Body of pancreas (tissue), 4 donors: ENCODE data around the gene LCA5. TPM values are rescaled to one million over a fixed set of nuclear protein-coding genes. Genes with fewer than 3 reads are reported as not detected.
"Not testable (repeated sequence)": the region's sequence is repeated elsewhere in the genome, so short reads cannot be mapped to it uniquely, and the experiment has no call there.

ENCODE experiments used
- ATAC-seq: fragments of 150-250 bp; one replicate; pipeline ENCODE4 v1.9.1; 2016
- DNase-seq, 4 donors: peaks; one replicate each; pipeline ENCODE4 v3.0.0-alpha.2; 2019
- H3K27ac ChIP-seq, 4 donors: fragments of 200-600 bp; sonication (generic); 1 replicate in 3 of 4; 2 replicates in 1 of 4; pipeline versions ENCODE4 v1.5.1 to v1.6.1; 2016 to 2019; ENCODE audit warnings: mild to moderate bottlenecking in 1 of 4, mixed read lengths in 1 of 4, moderate library complexity in 1 of 4
- H3K27me3 ChIP-seq, 2 donors: fragments of 200-600 bp; sonication (generic); one replicate each; pipeline ENCODE4 v1.6.0; 2016; ENCODE audit warnings: mild to moderate bottlenecking in 1 of 2
- H3K36me3 ChIP-seq, 2 donors: fragments of 200-600 bp; sonication (generic); replicated peaks in 1 of 2; 2 replicates each; pipeline ENCODE4 v1.5.1; 2016; ENCODE audit warnings: low read depth in 2 of 2; ENCODE audit not compliant: insufficient read depth in 1 of 2
- H3K4me1 ChIP-seq: fragments of 200-600 bp; sonication (generic); one replicate; pipeline ENCODE4 v1.6.0; 2016
- H3K4me3 ChIP-seq, 2 donors: fragments of 200-600 bp; sonication (generic); 1 replicate in 1 of 2; 2 replicates in 1 of 2; pipeline ENCODE4 v1.5.1; 2016 to 2019
- H3K9me3 ChIP-seq, 3 donors: fragments of 200-600 bp; sonication (generic); 1 replicate in 2 of 3; 2 replicates in 1 of 3; pipeline ENCODE4 v1.5.1; 2016
- CTCF ChIP-seq, 7 experiments: fragments of 450-650 bp in 4 of 7; fragments of 200-600 bp in 3 of 7; sonication (generic) in 3 of 7; IDR thresholded peaks; one replicate each; pipeline ENCODE4 v1.5.1; 2016 to 2019; ENCODE audit warnings: antibody characterized with exemption in 7 of 7
- POLR2A ChIP-seq, 3 donors: fragments of 450-650 bp; IDR thresholded peaks; one replicate each; pipeline ENCODE4 v1.6.1; 2016; ENCODE audit warnings: antibody characterized with exemption in 3 of 3, mild to moderate bottlenecking in 2 of 3
- WGBS, 2 donors: methylation state at CpG; one replicate each; pipeline ENCODE4 v1.1.5; 2017; 5-methylcytosine and 5-hydroxymethylcytosine counted together
- intact Hi-C: fragments of 100-400 bp; cut with DNase I; formaldehyde crosslinking; loops from one replicate; pipeline ENCODE4 v1.15.1; 2023
- total RNA-seq, 2 donors: library from RNA; depleted of rRNA; stranded (reverse); fragments of >200 nt; gene quantifications; one replicate each; pipeline ENCODE4 v1.1.0, GENCODE V29; 2016

LCA5 gene
- total RNA-seq: 1 to 10 TPM; 2.6 to 7.8 TPM

- intact Hi-C loops: no loop called here
- no peaks in the 10 kb centered on the region for H3K36me3 ChIP-seq
- DNase-seq (peak; percentile 91 to 96 (median 92)), ATAC-seq (peak; percentile 99)
- H3K9me3 ChIP-seq: no peaks in the 10 kb centered on the region
- no peak for TF ChIP-seq CTCF (IDR thresholded peaks at IDR 0.05)
- peak; percentile 23 to 70 (median 70) for TF ChIP-seq POLR2A (IDR thresholded peaks at IDR 0.05)
- H3K4me3 ChIP-seq: peak within 1 kb of the TSS; percentile 79 to 87
- peak within 1 kb of the TSS; percentile 74 to 93 (median 88) for H3K27ac ChIP-seq
- 0% methylated on average over 37 to 56 of the region's 56 CpGs for WGBS, 2 donors
- no peaks in the 10 kb centered on the region for H3K27me3 ChIP-seq
- H3K4me1 ChIP-seq: peaks cover 8% of the 10 kb centered on the region
These were observed at the start of gene LCA5 for GRCh38 chr6:79536954-79537747. TSS of gene LCA5 (minus strand) at chr6:79537430. CDS start at chr6:79518894, 18,536 bp downstream.

GRCh38 chr6:79586548-79586947, 49.3 kb upstream of the LCA5 start:
- Histone ChIP-seq H3K36me3 (no peaks in the 10 kb centered on the region), H3K27ac (no peak overlapping the region), H3K27me3 (no peaks in the 10 kb centered on the region), H3K4me3 (no peak overlapping the region), H3K9me3 (no peaks in the 10 kb centered on the region), H3K4me1 (no peaks in the 10 kb centered on the region)
- DNase-seq: no peak
- ATAC-seq: peak; percentile 67
- TF ChIP-seq CTCF (IDR thresholded peaks at IDR 0.05): peak in 5 of 7 experiments; percentile 24 to 48 (median 41)
- TF ChIP-seq POLR2A (IDR thresholded peaks at IDR 0.05): no peak
- intact Hi-C loops: loop anchor here (10.0 kb wide), 1 partner anchor 128 kb away; no protein-coding TSS in a partner anchor

GRCh38 chr6:79584332-79584731, 47.1 kb upstream of the LCA5 start:
- no peak for DNase-seq
- H3K4me1 ChIP-seq: no peaks in the 10 kb centered on the region
- H3K27ac ChIP-seq: no peak overlapping the region
- H3K9me3 ChIP-seq: no peaks in the 10 kb centered on the region
- no peaks in the 10 kb centered on the region for H3K36me3 ChIP-seq
- intact Hi-C loops: loop anchor here (10.0 kb wide), 1 partner anchor 130 kb away; no protein-coding TSS in a partner anchor
- no peak for TF ChIP-seq POLR2A (IDR thresholded peaks at IDR 0.05)
- no peaks in the 10 kb centered on the region for H3K27me3 ChIP-seq
- no peak overlapping the region for H3K4me3 ChIP-seq
- 81 to 91% methylated on average over 2 of the region's 2 CpGs for WGBS, 2 donors
- no peak for ATAC-seq

GRCh38 chr6:79577926-79578325, 40.7 kb upstream of the LCA5 start:
- H3K4me3 ChIP-seq, H3K4me1 ChIP-seq, H3K27me3 ChIP-seq, ATAC-seq, H3K27ac ChIP-seq, H3K36me3 ChIP-seq, intact Hi-C loops, DNase-seq, H3K9me3 ChIP-seq: not testable (repeated sequence)
- WGBS, 2 donors: 81 to 85% methylated on average over 6 of the region's 6 CpGs

- Histone ChIP-seq H3K36me3 (no peaks in the 10 kb centered on the region), H3K9me3 (no peaks in the 10 kb centered on the region), H3K27me3 (no peaks in the 10 kb centered on the region), H3K27ac (no peak overlapping the region), H3K4me1 (peaks cover 9% of the 10 kb centered on the region), H3K4me3 (no peak overlapping the region)
- DNase-seq (no peak), ATAC-seq (no peak)
- TF ChIP-seq POLR2A (IDR thresholded peaks at IDR 0.05): no peak
- TF ChIP-seq CTCF (IDR thresholded peaks at IDR 0.05): no peak
- WGBS, 2 donors: 94 to 96% methylated on average over 1 of the region's 1 CpG
- intact Hi-C loops: no loop called here
These were observed 37.5 kb upstream of the LCA5 start for GRCh38 chr6:79574630-79575225.
